ENCODE measurements around the gene HSF4. TPM values are rescaled to one million over a fixed set of nuclear protein-coding genes. Genes with fewer than 3 reads are reported as not detected.

HSF4 gene
- total and polyA plus RNA-seq, 2 of the 4 experiments (the other 2 are of a cell fraction), result 0.54 to 7.5 TPM

GRCh38 chr16:67115639-67116038 is 48.9 kb upstream of the HSF4 start:
- H3K18ac ChIP-seq (ENCODE audit: low read depth, low read length), result peak overlapping the region; percentile 31; the same call in 1 of the 2 replicates
- intact Hi-C loops (cut with micrococcal nuclease), result no loop called here
- H3K4me2 ChIP-seq (ENCODE audit: low read depth, low read length), result peak overlapping the region; percentile 57; the same call in 1 of the 2 replicates
- TF ChIP-seq RCOR1 (IDR thresholded peaks at IDR 0.05; ENCODE audit: insufficient replicate concordance, low read length), result peak; percentile 87
- TF ChIP-seq FOS (IDR thresholded peaks at IDR 0.05; ENCODE audit: low read depth, low read length), result peak; percentile 82
- no peak for TF ChIP-seq SMC3 (IDR thresholded peaks at IDR 0.05; ENCODE audit: low read depth, low read length)
- no peak for TF ChIP-seq MXI1 (IDR thresholded peaks at IDR 0.05; ENCODE audit: borderline replicate concordance, low read depth, low read length)
- TF ChIP-seq ELK1 (IDR thresholded peaks at IDR 0.05; ENCODE audit: borderline replicate concordance, low read depth, low read length), result no peak
- TF ChIP-seq MAZ (IDR thresholded peaks at IDR 0.05; ENCODE audit: borderline replicate concordance, low read depth, low read length), result 0 out of 2 replicates have a peak, but pooled peaks have one; percentile 24
- TF ChIP-seq BHLHE40 (IDR thresholded peaks at IDR 0.05; ENCODE audit: low read depth, low read length), result peak; percentile 56
- TF ChIP-seq NFE2L2 (IDR thresholded peaks at IDR 0.05; ENCODE audit: low read depth, low read length), result peak; percentile 21; the same call in 1 of the 2 replicates
- TF ChIP-seq MAFK (IDR thresholded peaks at IDR 0.05; ENCODE audit: low read depth, low read length), result peak; percentile 40; the same call in 1 of the 2 replicates
- no peak for TF ChIP-seq POLR2A (IDR thresholded peaks at IDR 0.05; ENCODE audit: low read depth, low read length)
- CTCF ChIA-PET, result interaction anchor here (1.4 kb wide), 1 partner anchor 15 kb away, joined by 7 read pairs; no protein-coding TSS in a partner anchor
- H3K4me1 ChIP-seq (ENCODE audit: control insufficient read depth, insufficient read depth, low read length), result peaks cover 11% of the 10 kb centered on the region
- ATAC-seq (ENCODE audit: low read depth) (peak; percentile 81), DNase-seq (peak; percentile 95)
- peaks cover 47 to 94% of the 10 kb centered on the region in 2 experiments for H3K79me1 ChIP-seq (ENCODE audit: low read depth in 1 of 2, low read length in 2 of 2)
- peak overlapping the region; percentile 55; the same call in 1 of the 2 replicates for H3K4ac ChIP-seq (ENCODE audit: low read depth, low read length)
- peaks cover 63% of the 10 kb centered on the region for H4K20me1 ChIP-seq (ENCODE audit: insufficient read depth, low read length)
- in situ Hi-C loops (cut with MboI; ENCODE audit: low sequenced_read_pairs), result no loop called here
- H2AFZ ChIP-seq (replicated peaks; ENCODE audit: low read length, poor library complexity), result no peak overlapping the region
- no peaks in the 10 kb centered on the region for H3K27me3 ChIP-seq (ENCODE audit: control insufficient read depth, insufficient read depth, low read length)
- no peak overlapping the region for H3K4me3 ChIP-seq (ENCODE audit: insufficient read depth, low read depth, low read length)
- H3K23ac ChIP-seq (ENCODE audit: low read depth, low read length), result peak overlapping the region; percentile 78; the same call in 1 of the 2 replicates
- H2AK5ac ChIP-seq (ENCODE audit: low read depth, low read length), result peak overlapping the region; percentile 33; the same call in 1 of the 2 replicates
- BruUV-seq (replicated peaks), result no TSS peak
- 0 out of 2 replicates have a peak overlapping the region, but pooled peaks have one; percentile 4 for H2BK120ac ChIP-seq (ENCODE audit: low read depth, low read length)
- WGBS, 2 experiments (ENCODE audit: extremely low coverage in 2 of 2, insufficient read length in 1 of 2), result 52% methylated on average over 3 of the region's 7 CpGs; no CpG with 5 or more reads in 1 of the 2 experiments
- no peaks in the 10 kb centered on the region for H3K9me3 ChIP-seq (ENCODE audit: control insufficient read depth, insufficient read depth, low read length)
- dilution Hi-C loops (cut with HindIII; ENCODE audit: low sequenced_read_pairs, unreplicated experiment), result no loop called here
- H3K14ac ChIP-seq (replicated peaks; ENCODE audit: low read depth, low read length), result peak overlapping the region; percentile 18
- no peak overlapping the region for H4K91ac ChIP-seq (ENCODE audit: insufficient read depth, low read depth, low read length)
- H3K56ac ChIP-seq (ENCODE audit: extremely low read depth, insufficient read depth, low read length), result no peak overlapping the region
- H2BK15ac ChIP-seq (ENCODE audit: low read depth, low read length), result peak overlapping the region; percentile 6; the same call in 1 of the 3 replicates
- no peak overlapping the region for H4K5ac ChIP-seq (ENCODE audit: low read depth, low read length)
- H4K8ac ChIP-seq (ENCODE audit: low read depth in 2 of 2, low read length in 2 of 2), result 0 out of 4 replicates have a peak overlapping the region, but pooled peaks of 1 of the 2 experiments have one; percentile 49
- POLR2A ChIA-PET (ENCODE audit: unreplicated experiment), result interaction anchor here (0.6 kb wide), 1 partner anchor 85 kb away, joined by 7 read pairs; no protein-coding TSS in a partner anchor
- H3K36me3 ChIP-seq (ENCODE audit: control insufficient read depth, insufficient read depth, low read length), result peaks cover 3% of the 10 kb centered on the region
- 0 out of 2 replicates have a peak overlapping the region, but pooled peaks have one; percentile 47 for H2BK20ac ChIP-seq (ENCODE audit: low read depth, low read length)
- peaks cover 19% of the 10 kb centered on the region for H3K9me1 ChIP-seq (ENCODE audit: insufficient read depth, low read length)
- no peak overlapping the region for H3K27ac ChIP-seq (ENCODE audit: insufficient read depth, low read length)
- peak overlapping the region; percentile 54 for H2BK5ac ChIP-seq (ENCODE audit: low read depth, low read length, poor library complexity, severe bottlenecking)
- H2AK9ac ChIP-seq (replicated peaks; ENCODE audit: low read depth, low read length, poor library complexity), result no peak overlapping the region
- no peak overlapping the region for H3K9ac ChIP-seq (ENCODE audit: low read depth, low read length)
